IMR-90 (cell line): ENCODE results near the gene BRF1. TPM values are rescaled to one million over a fixed set of nuclear protein-coding genes. Genes with fewer than 3 reads are reported as not detected.

ENCODE experiments used
- ATAC-seq: fragments of 200-7000 bp; cut with Tn5 transposase; 2 replicates; pipeline ENCODE4 v1.9.1; 2020; ENCODE audit warnings: low read depth, mild to moderate bottlenecking, moderate library complexity
- BruUV-seq: library from RNA; stranded (reverse); fragments of 400-500 nt; replicated peaks from 2 replicates; lab custom pipeline; 2021; lab: Mats Ljungman, UMichigan
- CTCF ChIA-PET: fragments of 300-600 bp; formaldehyde crosslinking; extraction: SDS; loops from one replicate; lab custom pipeline; 2021; ENCODE audit warnings: antibody characterized with exemption; lab: Yijun Ruan, JAX
- POLR2A ChIA-PET: fragments of 300-600 bp; sonication (Branson Sonifier 250); formaldehyde crosslinking; loops from one replicate; lab custom pipeline; 2022; ENCODE audit warnings: antibody characterized with exemption; ENCODE audit not compliant: unreplicated experiment; lab: Charles Lee
- DNase-seq: peaks from one replicate; pipeline ENCODE4 v3.0.0; 2013
- H2AFZ ChIP-seq: replicated peaks from 2 replicates; pipeline ENCODE3; 2013; ENCODE audit warnings: low read length, mild to moderate bottlenecking; ENCODE audit not compliant: poor library complexity
- H2AK5ac ChIP-seq: 2 replicates; pipeline ENCODE4 v1.6.1; 2013; ENCODE audit warnings: low read depth, low read length, inconsistent platforms
- H2AK9ac ChIP-seq: replicated peaks from 2 replicates; pipeline ENCODE3; 2013; ENCODE audit warnings: mild to moderate bottlenecking, low read depth, low read length, moderate library complexity; ENCODE audit not compliant: poor library complexity
- H2BK120ac ChIP-seq: 2 replicates; pipeline ENCODE4 v1.6.1; 2013; ENCODE audit warnings: low read depth, low read length, inconsistent platforms
- H2BK15ac ChIP-seq: 3 replicates; pipeline ENCODE4 v1.6.1; 2013; ENCODE audit warnings: low read depth, low read length, inconsistent platforms
- H2BK20ac ChIP-seq: 2 replicates; pipeline ENCODE4 v1.6.1; 2013; ENCODE audit warnings: low read depth, mild to moderate bottlenecking, inconsistent platforms, low read length, moderate library complexity
- H2BK5ac ChIP-seq: 2 replicates; pipeline ENCODE4 v1.6.1; 2013; ENCODE audit warnings: mild to moderate bottlenecking, low read depth, low read length, inconsistent platforms; ENCODE audit not compliant: poor library complexity, severe bottlenecking
- H3K14ac ChIP-seq: replicated peaks from 2 replicates; pipeline ENCODE4 v1.6.1; 2013; ENCODE audit warnings: low read depth, low read length, inconsistent platforms
- H3K18ac ChIP-seq: 2 replicates; pipeline ENCODE4 v1.6.1; 2013; ENCODE audit warnings: low read depth, low read length, control low read depth
- H3K23ac ChIP-seq: 2 replicates; pipeline ENCODE4 v1.6.1; 2013; ENCODE audit warnings: low read depth, low read length, inconsistent platforms
- H3K27ac ChIP-seq: 2 replicates; pipeline ENCODE4 v1.5.1; 2013; ENCODE audit warnings: mild to moderate bottlenecking, control low read depth, low read length; ENCODE audit not compliant: insufficient read depth
- H3K27me3 ChIP-seq: 2 replicates; pipeline ENCODE4 v1.6.1; 2013; ENCODE audit warnings: low read length; ENCODE audit not compliant: control insufficient read depth, insufficient read depth
- H3K36me3 ChIP-seq: 2 replicates; pipeline ENCODE4 v1.6.1; 2013; ENCODE audit warnings: low read length, mixed read lengths; ENCODE audit not compliant: control insufficient read depth, insufficient read depth
- H3K4ac ChIP-seq: 2 replicates; pipeline ENCODE4 v1.6.1; 2013; ENCODE audit warnings: low read depth, low read length, inconsistent platforms
- H3K4me1 ChIP-seq: 2 replicates; pipeline ENCODE4 v1.6.1; 2013; ENCODE audit warnings: low read length, mixed read lengths; ENCODE audit not compliant: control insufficient read depth, insufficient read depth
- H3K4me2 ChIP-seq: 2 replicates; pipeline ENCODE4 v1.6.1; 2013; ENCODE audit warnings: low read depth, mild to moderate bottlenecking, control low read depth, low read length, moderate library complexity
- H3K4me3 ChIP-seq: 2 replicates; pipeline ENCODE4 v1.5.1; 2013; ENCODE audit warnings: low read depth, mild to moderate bottlenecking, control low read depth, low read length, moderate library complexity; ENCODE audit not compliant: insufficient read depth
- H3K56ac ChIP-seq: 2 replicates; pipeline ENCODE4 v1.6.1; 2013; ENCODE audit warnings: low read length, inconsistent platforms; ENCODE audit not compliant: insufficient read depth; ENCODE audit errors: extremely low read depth
- H3K79me1 ChIP-seq, 2 experiments: 2 replicates each; pipeline ENCODE4 v1.6.1; 2013; ENCODE audit warnings: low read length in 2 of 2, inconsistent platforms in 1 of 2, low read depth in 1 of 2
- H3K9ac ChIP-seq: 2 replicates; pipeline ENCODE4 v1.6.1; 2013; ENCODE audit warnings: low read depth, low read length, control low read depth
- H3K9me1 ChIP-seq: 2 replicates; pipeline ENCODE4 v1.6.1; 2013; ENCODE audit warnings: low read length, inconsistent platforms; ENCODE audit not compliant: insufficient read depth
- H3K9me3 ChIP-seq: 2 replicates; pipeline ENCODE4 v1.6.1; 2013; ENCODE audit warnings: low read length; ENCODE audit not compliant: control insufficient read depth, insufficient read depth
- H4K20me1 ChIP-seq: 2 replicates; pipeline ENCODE4 v1.6.1; 2013; ENCODE audit warnings: low read length, inconsistent platforms; ENCODE audit not compliant: insufficient read depth
- H4K5ac ChIP-seq: 2 replicates; pipeline ENCODE4 v1.6.1; 2013; ENCODE audit warnings: mild to moderate bottlenecking, low read depth, low read length, control low read depth
- H4K8ac ChIP-seq, 2 experiments: 2 replicates each; pipeline ENCODE4 v1.6.1; 2013; ENCODE audit warnings: low read depth in 2 of 2, low read length in 2 of 2, control low read depth in 1 of 2, inconsistent platforms in 1 of 2
- H4K91ac ChIP-seq: 2 replicates; pipeline ENCODE4 v1.6.1; 2013; ENCODE audit warnings: low read depth, low read length, inconsistent platforms; ENCODE audit not compliant: insufficient read depth
- BHLHE40 ChIP-seq: fragments of 150-350 bp; IDR thresholded peaks from 2 replicates; pipeline ENCODE4 v1.6.1; 2016; ENCODE audit warnings: mild to moderate bottlenecking, low read depth, low read length
- CEBPB ChIP-seq: IDR thresholded peaks from 2 replicates; pipeline ENCODE4 v1.6.1; 2012; ENCODE audit warnings: low read depth, low read length, improper control_type of control experiment
- CHD1 ChIP-seq: IDR thresholded peaks from 2 replicates; pipeline ENCODE4 v1.6.1; 2012; ENCODE audit warnings: low read depth, low read length, improper control_type of control experiment
- CTCF ChIP-seq: conservative IDR thresholded peaks from 2 replicates; pipeline ENCODE4 v1.5.1; 2012; ENCODE audit warnings: mild to moderate bottlenecking, low read depth, low read length, improper control_type of control experiment
- ELK1 ChIP-seq: fragments of 150-350 bp; IDR thresholded peaks from 2 replicates; pipeline ENCODE4 v1.6.1; 2016; ENCODE audit warnings: low read depth, mild to moderate bottlenecking, low read length, moderate library complexity, borderline replicate concordance
- FOS ChIP-seq: fragments of 150-350 bp; IDR thresholded peaks from 2 replicates; pipeline ENCODE4 v1.6.1; 2016; ENCODE audit warnings: low read depth, low read length
- MAFK ChIP-seq: IDR thresholded peaks from 2 replicates; pipeline ENCODE4 v1.6.1; 2012; ENCODE audit warnings: low read depth, low read length, improper control_type of control experiment
- MAZ ChIP-seq: IDR thresholded peaks from 2 replicates; pipeline ENCODE4 v1.6.1; 2012; ENCODE audit warnings: low read depth, mild to moderate bottlenecking, low read length, improper control_type of control experiment, moderate library complexity, borderline replicate concordance
- MXI1 ChIP-seq: IDR thresholded peaks from 2 replicates; pipeline ENCODE4 v1.6.1; 2012; ENCODE audit warnings: low read depth, mild to moderate bottlenecking, low read length, moderate library complexity, borderline replicate concordance
- NFE2L2 ChIP-seq: fragments of 150-350 bp; IDR thresholded peaks from 2 replicates; pipeline ENCODE4 v1.6.1; 2016; ENCODE audit warnings: low read depth, mild to moderate bottlenecking, low read length
- RAD21 ChIP-seq: IDR thresholded peaks from 2 replicates; pipeline ENCODE4 v1.6.1; 2012; ENCODE audit warnings: low read length, improper control_type of control experiment
- RCOR1 ChIP-seq: IDR thresholded peaks from 2 replicates; pipeline ENCODE4 v1.6.1; 2012; ENCODE audit warnings: mild to moderate bottlenecking, low read length, improper control_type of control experiment; ENCODE audit not compliant: insufficient replicate concordance
- RFX5 ChIP-seq: IDR thresholded peaks from 2 replicates; pipeline ENCODE4 v1.8.0; 2012; ENCODE audit warnings: low read depth, mild to moderate bottlenecking, low read length, moderate library complexity
- SMC3 ChIP-seq: fragments of 150-350 bp; IDR thresholded peaks from 2 replicates; pipeline ENCODE4 v1.6.1; 2016; ENCODE audit warnings: low read depth, mild to moderate bottlenecking, antibody characterized with exemption, low read length, moderate library complexity
- USF2 ChIP-seq: fragments of 150-350 bp; IDR thresholded peaks from 2 replicates; pipeline ENCODE4 v1.6.1; 2017; ENCODE audit warnings: mild to moderate bottlenecking, antibody characterized with exemption, low read length, low read depth
- WGBS, 2 experiments: methylation state at CpG; one replicate each; pipeline versions ENCODE4 v1.1.5 to v1.1.7; 2013; ENCODE audit warnings: missing lambda C conversion rate in 2 of 2; ENCODE audit not compliant: insufficient read length in 1 of 2; ENCODE audit errors: extremely low coverage in 2 of 2; 5-methylcytosine and 5-hydroxymethylcytosine counted together
- dilution Hi-C: fragments of 300-500 bp; cut with HindIII; formaldehyde crosslinking; loops from one replicate; pipeline ENCODE4 v1.14.3; 2018; ENCODE audit warnings: low sequenced_read_pairs; ENCODE audit not compliant: unreplicated experiment
- in situ Hi-C: fragments of 300-500 bp; cut with MboI; formaldehyde crosslinking; loops from 3 replicates; pipeline ENCODE4 v1.14.3; 2019; ENCODE audit warnings: low sequenced_read_pairs, inconsistent platforms, mixed read lengths
- intact Hi-C: fragments of 100-400 bp; cut with micrococcal nuclease; formaldehyde crosslinking; loops from 2 replicates; pipeline ENCODE4 v1.10.0; 2022
- polyA plus RNA-seq, 3 experiments: library from polyadenylated mRNA; depleted of rRNA; stranded (reverse); fragments of >200 nt; gene quantifications; 2 replicates each; pipeline ENCODE4 v1.2.3, GENCODE V29; 2012; ENCODE audit warnings: low replicate concordance in 1 of 3
- total RNA-seq: library from RNA; depleted of rRNA; stranded (reverse); fragments of >200 nt; gene quantifications from 2 replicates; pipeline ENCODE4 v1.2.3, GENCODE V29; 2012

Gene BRF1
- total and polyA plus RNA-seq, 2 of the 4 experiments (the other 2 are of a cell fraction), result 12.4 to 16.7 TPM

- no peak overlapping the region for H2BK120ac ChIP-seq
- no peak overlapping the region for H3K27ac ChIP-seq
- 100% methylated on average over 3 of the region's 18 CpGs; no CpG with 5 or more reads in 1 of the 2 experiments for WGBS, 2 experiments
- peaks cover 9% of the 10 kb centered on the region for H3K36me3 ChIP-seq
- no TSS peak for BruUV-seq
- no peak overlapping the region for H3K18ac ChIP-seq
- H2BK15ac ChIP-seq, result no peak overlapping the region
- no peak overlapping the region for H4K91ac ChIP-seq
- no peak overlapping the region for H4K8ac ChIP-seq
- H3K4ac ChIP-seq, result no peak overlapping the region
- H3K79me1 ChIP-seq, result peaks cover 0 to 19% of the 10 kb centered on the region in 2 experiments; a peak in 2 of 4 replicates
- H2BK20ac ChIP-seq, result no peak overlapping the region
- in situ Hi-C loops, result no loop called here
- H2AFZ ChIP-seq, result no peak overlapping the region
- peaks cover 10% of the 10 kb centered on the region for H4K20me1 ChIP-seq
- dilution Hi-C loops, result no loop called here
- H2AK9ac ChIP-seq, result no peak overlapping the region
- no peak overlapping the region for H3K4me3 ChIP-seq
- 0 out of 2 replicates have a peak, but pooled peaks cover 5% of the 10 kb centered on the region for H3K9me1 ChIP-seq
- H4K5ac ChIP-seq, result no peak overlapping the region
- ATAC-seq, result no peak
- no peak overlapping the region for H2BK5ac ChIP-seq
- TF ChIP-seq BHLHE40, result no peak
- TF ChIP-seq RAD21, result no peak
- TF ChIP-seq ELK1, result no peak
- no peak for TF ChIP-seq MXI1
- no peak for TF ChIP-seq NFE2L2
- no peak for TF ChIP-seq SMC3
- TF ChIP-seq RFX5, result no peak
- no peak for TF ChIP-seq CEBPB
- TF ChIP-seq CHD1, result no peak
- TF ChIP-seq MAFK, result no peak
- no peak for TF ChIP-seq USF2
- TF ChIP-seq RCOR1, result no peak
- TF ChIP-seq CTCF, result no peak
- no peak for TF ChIP-seq MAZ
- no peak for TF ChIP-seq FOS
- no peak overlapping the region for H3K14ac ChIP-seq
- intact Hi-C loops, result no loop called here
- CTCF ChIA-PET, result no interaction called here
- H3K4me1 ChIP-seq, result no peaks in the 10 kb centered on the region
- H3K9ac ChIP-seq, result no peak overlapping the region
- H3K9me3 ChIP-seq, result no peaks in the 10 kb centered on the region
- no peak for DNase-seq
- no peaks in the 10 kb centered on the region for H3K27me3 ChIP-seq
- H3K4me2 ChIP-seq, result no peak overlapping the region
- H2AK5ac ChIP-seq, result no peak overlapping the region
- POLR2A ChIA-PET, result no interaction called here
- no peak overlapping the region for H3K23ac ChIP-seq
- H3K56ac ChIP-seq, result no peak overlapping the region
Measured at GRCh38 chr14:105268736-105269354, 32.0 kb downstream of the BRF1 start.
